ENCODE data around the gene PSMB1.
"Not testable (repeated sequence)": the region's sequence is repeated elsewhere in the genome, so short reads cannot be mapped to it uniquely, and the experiment has no call there.

Gene PSMB1

GRCh38 chr6:170533792-170534191, 19.3 kb downstream of the PSMB1 start:
- Mint-ChIP-seq H3K36me3 (ENCODE audit: low read depth) (peaks cover 42% of the 10 kb centered on the region), H3K4me3 (no peak overlapping the region), H3K4me1 (peaks cover 10% of the 10 kb centered on the region), H3K27me3 (ENCODE audit: low read depth) (no peaks in the 10 kb centered on the region), H3K27ac (no peak overlapping the region), H3K9me3 (no peaks in the 10 kb centered on the region)
- TF ChIP-seq CTCF (IDR thresholded peaks at IDR 0.05; ENCODE audit: unreplicated experiment in 3 of 3), result no peak

DNA sequence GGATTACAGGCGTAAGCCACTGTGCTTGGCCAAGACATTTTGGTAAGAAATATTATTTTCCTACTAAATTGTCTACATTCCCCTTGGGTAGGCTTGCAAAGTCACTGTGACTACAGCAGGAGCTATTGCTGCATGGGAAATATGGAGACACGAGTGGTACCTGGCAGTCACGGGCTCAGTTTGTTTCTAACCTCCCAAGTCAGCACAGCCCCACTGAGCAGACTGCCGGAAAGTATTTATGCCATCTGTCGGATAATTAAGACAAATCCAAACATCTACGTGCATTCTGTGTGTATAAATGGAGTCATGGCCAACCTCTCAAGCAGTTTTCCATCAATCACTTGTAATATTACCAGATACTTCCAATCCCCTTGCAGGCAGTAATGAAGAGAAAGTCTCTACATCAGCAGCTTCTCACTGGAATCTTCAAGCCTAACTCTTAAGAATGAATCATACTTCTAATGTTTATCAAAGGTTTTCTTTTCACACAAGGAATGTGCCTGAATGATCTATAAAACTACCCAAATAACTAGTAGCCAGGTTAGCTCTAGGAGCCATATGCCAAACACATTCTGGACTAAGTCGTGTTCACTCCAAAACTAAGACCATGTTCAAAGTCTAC, 20.1 kb downstream of the PSMB1 start:
- Mint-ChIP-seq H3K27me3 (ENCODE audit: low read depth) (no peaks in the 10 kb centered on the region), H3K4me1 (peaks cover 10% of the 10 kb centered on the region), H3K4me3 (no peak overlapping the region), H3K36me3 (ENCODE audit: low read depth) (peaks cover 38% of the 10 kb centered on the region), H3K27ac (no peak overlapping the region), H3K9me3 (no peaks in the 10 kb centered on the region)
- TF ChIP-seq CTCF (IDR thresholded peaks at IDR 0.05; ENCODE audit: unreplicated experiment in 3 of 3), result no peak

DNA sequence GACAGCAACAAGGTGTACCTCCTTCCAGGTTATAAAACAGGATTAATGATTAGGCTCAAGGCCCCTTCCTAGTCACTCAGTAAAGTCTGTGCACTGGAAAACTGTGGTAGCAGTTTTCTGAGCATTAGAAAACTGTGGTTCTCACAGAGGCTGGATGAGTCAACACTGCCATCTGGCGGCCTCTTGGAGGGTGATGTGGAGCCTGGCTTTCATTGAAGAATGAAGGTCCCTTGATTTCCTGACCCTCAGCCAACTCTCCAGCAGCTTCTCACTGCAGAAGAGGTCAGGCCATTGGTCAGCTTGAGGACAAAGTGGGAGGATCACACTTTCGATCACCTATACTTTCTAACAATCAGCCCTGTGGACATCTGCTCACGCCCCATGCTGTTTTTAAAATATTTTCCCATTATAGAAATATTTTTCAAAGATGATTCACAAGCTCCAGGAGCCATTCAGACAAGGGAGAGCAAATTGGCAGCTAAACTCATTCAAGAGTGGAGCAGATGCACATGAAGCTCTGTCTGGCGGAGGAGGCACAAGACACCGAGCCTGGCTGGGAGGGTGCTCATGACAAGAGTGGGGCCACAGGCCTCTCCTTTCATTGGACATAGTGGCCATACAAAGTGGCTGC, 23.2 kb downstream of the PSMB1 start:
- peak; percentile 85 to 92 (median 87) for TF ChIP-seq CTCF (IDR thresholded peaks at IDR 0.05; ENCODE audit: unreplicated experiment in 3 of 3)

DNA sequence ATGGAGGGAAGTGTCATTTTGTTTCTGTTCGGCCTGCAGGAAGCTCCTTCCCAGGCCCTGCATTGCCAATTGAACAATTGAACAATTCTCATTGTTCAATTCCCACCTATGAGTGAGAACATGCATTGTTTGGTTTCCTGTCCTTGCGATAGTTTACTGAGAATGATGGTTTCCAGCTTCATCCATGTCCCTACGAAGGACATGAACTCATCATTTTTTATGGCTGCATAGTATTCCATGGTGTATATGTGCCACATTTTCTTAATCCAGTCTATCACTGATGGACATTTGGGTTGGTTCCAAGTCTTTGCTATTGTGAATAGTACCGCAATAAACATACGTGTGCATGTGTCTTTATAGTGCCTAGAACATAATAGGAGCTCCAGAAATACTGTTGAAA, 25.1 kb downstream of the PSMB1 start:
- peaks cover 21% of the 10 kb centered on the region for H3K4me1 Mint-ChIP-seq
- H3K36me3 Mint-ChIP-seq (ENCODE audit: low read depth); H3K9me3 Mint-ChIP-seq; H3K4me3 Mint-ChIP-seq; H3K27me3 Mint-ChIP-seq (ENCODE audit: low read depth); H3K27ac Mint-ChIP-seq: not testable (repeated sequence)

More for the DNA sequence above, 23.2 kb downstream of the PSMB1 start:
- Mint-ChIP-seq H3K27ac (peak overlapping the region; percentile 55 to 78 (median 68)), H3K4me3 (no peak overlapping the region), H3K27me3 (ENCODE audit: low read depth) (no peaks in the 10 kb centered on the region), H3K36me3 (ENCODE audit: low read depth) (peaks cover 9% of the 10 kb centered on the region), H3K4me1 (peaks cover 6% of the 10 kb centered on the region), H3K9me3 (no peaks in the 10 kb centered on the region)

- TF ChIP-seq CTCF (IDR thresholded peaks at IDR 0.05; ENCODE audit: unreplicated experiment in 3 of 3), result no peak
- Mint-ChIP-seq H3K4me1 (peaks cover 22% of the 10 kb centered on the region), H3K36me3 (ENCODE audit: low read depth) (no peaks in the 10 kb centered on the region), H3K4me3 (no peak overlapping the region), H3K9me3 (peaks cover 4% of the 10 kb centered on the region), H3K27me3 (ENCODE audit: low read depth) (peaks cover 4% of the 10 kb centered on the region), H3K27ac (no peak overlapping the region)
Measured at GRCh38 chr6:170525795-170526194, 27.3 kb downstream of the PSMB1 start.

GRCh38 chr6:170524172-170524502, 29.0 kb downstream of the PSMB1 start:
- Mint-ChIP-seq H3K9me3 (peaks cover 14% of the 10 kb centered on the region), H3K27ac (peak overlapping the region in 1 of 3 experiments; percentile 16), H3K36me3 (ENCODE audit: low read depth) (no peaks in the 10 kb centered on the region), H3K4me3 (peak overlapping the region in 1 of 3 experiments; percentile 54), H3K4me1 (peaks cover 16% of the 10 kb centered on the region), H3K27me3 (ENCODE audit: low read depth) (peaks cover 4% of the 10 kb centered on the region)
- TF ChIP-seq CTCF (IDR thresholded peaks at IDR 0.05; ENCODE audit: unreplicated experiment in 3 of 3), result no peak
